Measurements from ENCODE around the gene BTBD19. TPM values are rescaled to one million over a fixed set of nuclear protein-coding genes. Genes with fewer than 3 reads are reported as not detected.

The BTBD19 gene
- total and polyA plus RNA-seq, 9 of the 15 experiments (the other 6 are each of a cell fraction or from before 2014, with no cell fraction given), result 0.22 to 2.0 (median 0.95) TPM

DNA sequence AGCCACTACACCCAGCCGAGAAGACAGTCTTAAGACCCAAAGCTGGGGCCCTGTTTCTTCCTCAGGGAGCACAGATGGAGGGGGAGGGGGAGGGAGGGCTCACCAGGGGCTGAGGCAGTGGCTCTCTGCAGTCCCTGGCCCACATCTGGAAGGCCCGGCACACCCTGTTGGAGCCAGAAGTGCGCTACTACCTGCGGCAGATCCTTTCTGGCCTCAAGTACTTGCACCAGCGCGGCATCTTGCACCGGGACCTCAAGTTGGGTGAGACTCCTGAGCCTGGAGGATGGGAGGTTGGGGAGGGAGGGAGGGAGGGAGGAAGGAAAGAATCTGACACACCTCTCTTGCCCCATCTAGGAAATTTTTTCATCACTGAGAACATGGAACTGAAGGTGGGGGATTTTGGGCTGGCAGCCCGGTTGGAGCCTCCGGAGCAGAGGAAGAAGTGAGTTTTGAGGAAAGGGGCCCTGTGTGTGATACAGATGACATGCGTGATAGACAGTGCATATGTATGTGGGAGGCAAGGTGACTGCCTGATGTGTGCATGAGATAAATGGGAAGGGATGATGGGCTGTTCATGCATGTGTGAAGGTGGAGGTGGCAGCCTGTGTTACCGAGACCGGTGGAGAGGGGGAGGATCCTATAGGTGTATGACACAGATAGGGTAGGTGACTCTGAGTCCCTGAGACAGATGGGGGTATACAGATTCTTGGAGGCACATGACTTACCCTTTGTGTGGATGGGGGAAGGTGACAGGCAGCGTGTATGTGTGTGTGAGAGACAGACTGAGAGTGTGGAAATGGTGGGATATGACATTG, 6.6 kb upstream of the BTBD19 start (continued):
- TF ChIP-seq ZNF586 (CRISPR knock-in tag; conservative IDR thresholded peaks at IDR 0.05) (no peak), ZNF224 (CRISPR knock-in tag; IDR thresholded peaks at IDR 0.05) (no peak), POLR2G (IDR thresholded peaks at IDR 0.05; ENCODE audit: low read depth, low read length) (no peak), SAP30 (IDR thresholded peaks at IDR 0.05; ENCODE audit: borderline replicate concordance, insufficient read depth, low read depth, low read length, poor library complexity, severe bottlenecking) (no peak), PHB2 (IDR thresholded peaks at IDR 0.05; ENCODE audit: low read depth) (no peak), NUFIP1 (IDR thresholded peaks at IDR 0.05; ENCODE audit: partially characterized antibody) (no peak), ZNF695 (CRISPR knock-in tag; IDR thresholded peaks at IDR 0.05) (no peak), NCOA2 (IDR thresholded peaks at IDR 0.05; ENCODE audit: partially characterized antibody in 2 of 2) (no peak), ZC3H4 (CRISPR knock-in tag; IDR thresholded peaks at IDR 0.05; ENCODE audit: borderline replicate concordance) (no peak), RBM22 (IDR thresholded peaks at IDR 0.05; ENCODE audit: low read depth, low read length, poor library complexity, severe bottlenecking) (no peak)
- TF ChIP-seq, protein P1, sequence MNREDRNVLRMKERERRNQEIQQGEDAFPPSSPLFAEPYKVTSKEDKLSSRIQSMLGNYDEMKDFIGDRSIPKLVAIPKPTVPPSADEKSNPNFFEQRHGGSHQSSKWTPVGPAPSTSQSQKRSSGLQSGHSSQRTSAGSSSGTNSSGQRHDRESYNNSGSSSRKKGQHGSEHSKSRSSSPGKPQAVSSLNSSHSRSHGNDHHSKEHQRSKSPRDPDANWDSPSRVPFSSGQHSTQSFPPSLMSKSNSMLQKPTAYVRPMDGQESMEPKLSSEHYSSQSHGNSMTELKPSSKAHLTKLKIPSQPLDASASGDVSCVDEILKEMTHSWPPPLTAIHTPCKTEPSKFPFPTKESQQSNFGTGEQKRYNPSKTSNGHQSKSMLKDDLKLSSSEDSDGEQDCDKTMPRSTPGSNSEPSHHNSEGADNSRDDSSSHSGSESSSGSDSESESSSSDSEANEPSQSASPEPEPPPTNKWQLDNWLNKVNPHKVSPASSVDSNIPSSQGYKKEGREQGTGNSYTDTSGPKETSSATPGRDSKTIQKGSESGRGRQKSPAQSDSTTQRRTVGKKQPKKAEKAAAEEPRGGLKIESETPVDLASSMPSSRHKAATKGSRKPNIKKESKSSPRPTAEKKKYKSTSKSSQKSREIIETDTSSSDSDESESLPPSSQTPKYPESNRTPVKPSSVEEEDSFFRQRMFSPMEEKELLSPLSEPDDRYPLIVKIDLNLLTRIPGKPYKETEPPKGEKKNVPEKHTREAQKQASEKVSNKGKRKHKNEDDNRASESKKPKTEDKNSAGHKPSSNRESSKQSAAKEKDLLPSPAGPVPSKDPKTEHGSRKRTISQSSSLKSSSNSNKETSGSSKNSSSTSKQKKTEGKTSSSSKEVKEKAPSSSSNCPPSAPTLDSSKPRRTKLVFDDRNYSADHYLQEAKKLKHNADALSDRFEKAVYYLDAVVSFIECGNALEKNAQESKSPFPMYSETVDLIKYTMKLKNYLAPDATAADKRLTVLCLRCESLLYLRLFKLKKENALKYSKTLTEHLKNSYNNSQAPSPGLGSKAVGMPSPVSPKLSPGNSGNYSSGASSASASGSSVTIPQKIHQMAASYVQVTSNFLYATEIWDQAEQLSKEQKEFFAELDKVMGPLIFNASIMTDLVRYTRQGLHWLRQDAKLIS (CRISPR knock-in tag; IDR thresholded peaks at IDR 0.05), result no peak
- TF ChIP-seq, protein P2, sequence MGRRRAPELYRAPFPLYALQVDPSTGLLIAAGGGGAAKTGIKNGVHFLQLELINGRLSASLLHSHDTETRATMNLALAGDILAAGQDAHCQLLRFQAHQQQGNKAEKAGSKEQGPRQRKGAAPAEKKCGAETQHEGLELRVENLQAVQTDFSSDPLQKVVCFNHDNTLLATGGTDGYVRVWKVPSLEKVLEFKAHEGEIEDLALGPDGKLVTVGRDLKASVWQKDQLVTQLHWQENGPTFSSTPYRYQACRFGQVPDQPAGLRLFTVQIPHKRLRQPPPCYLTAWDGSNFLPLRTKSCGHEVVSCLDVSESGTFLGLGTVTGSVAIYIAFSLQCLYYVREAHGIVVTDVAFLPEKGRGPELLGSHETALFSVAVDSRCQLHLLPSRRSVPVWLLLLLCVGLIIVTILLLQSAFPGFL (CRISPR knock-in tag; IDR thresholded peaks at IDR 0.05), result no peak
- TF ChIP-seq, protein P3, sequence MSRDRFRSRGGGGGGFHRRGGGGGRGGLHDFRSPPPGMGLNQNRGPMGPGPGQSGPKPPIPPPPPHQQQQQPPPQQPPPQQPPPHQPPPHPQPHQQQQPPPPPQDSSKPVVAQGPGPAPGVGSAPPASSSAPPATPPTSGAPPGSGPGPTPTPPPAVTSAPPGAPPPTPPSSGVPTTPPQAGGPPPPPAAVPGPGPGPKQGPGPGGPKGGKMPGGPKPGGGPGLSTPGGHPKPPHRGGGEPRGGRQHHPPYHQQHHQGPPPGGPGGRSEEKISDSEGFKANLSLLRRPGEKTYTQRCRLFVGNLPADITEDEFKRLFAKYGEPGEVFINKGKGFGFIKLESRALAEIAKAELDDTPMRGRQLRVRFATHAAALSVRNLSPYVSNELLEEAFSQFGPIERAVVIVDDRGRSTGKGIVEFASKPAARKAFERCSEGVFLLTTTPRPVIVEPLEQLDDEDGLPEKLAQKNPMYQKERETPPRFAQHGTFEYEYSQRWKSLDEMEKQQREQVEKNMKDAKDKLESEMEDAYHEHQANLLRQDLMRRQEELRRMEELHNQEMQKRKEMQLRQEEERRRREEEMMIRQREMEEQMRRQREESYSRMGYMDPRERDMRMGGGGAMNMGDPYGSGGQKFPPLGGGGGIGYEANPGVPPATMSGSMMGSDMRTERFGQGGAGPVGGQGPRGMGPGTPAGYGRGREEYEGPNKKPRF (IDR thresholded peaks at IDR 0.05; ENCODE audit: low read depth, low read length), result no peak
- TF ChIP-seq, protein P4, sequence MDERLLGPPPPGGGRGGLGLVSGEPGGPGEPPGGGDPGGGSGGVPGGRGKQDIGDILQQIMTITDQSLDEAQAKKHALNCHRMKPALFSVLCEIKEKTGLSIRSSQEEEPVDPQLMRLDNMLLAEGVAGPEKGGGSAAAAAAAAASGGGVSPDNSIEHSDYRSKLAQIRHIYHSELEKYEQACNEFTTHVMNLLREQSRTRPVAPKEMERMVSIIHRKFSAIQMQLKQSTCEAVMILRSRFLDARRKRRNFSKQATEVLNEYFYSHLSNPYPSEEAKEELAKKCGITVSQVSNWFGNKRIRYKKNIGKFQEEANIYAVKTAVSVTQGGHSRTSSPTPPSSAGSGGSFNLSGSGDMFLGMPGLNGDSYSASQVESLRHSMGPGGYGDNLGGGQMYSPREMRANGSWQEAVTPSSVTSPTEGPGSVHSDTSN (CRISPR knock-in tag; IDR thresholded peaks at IDR 0.05; ENCODE audit: low read depth), result no peak
- TF ChIP-seq, protein P4 (tag; conservative IDR thresholded peaks at IDR 0.05; ENCODE audit: low read depth), result no peak
- TF ChIP-seq, protein P5, sequence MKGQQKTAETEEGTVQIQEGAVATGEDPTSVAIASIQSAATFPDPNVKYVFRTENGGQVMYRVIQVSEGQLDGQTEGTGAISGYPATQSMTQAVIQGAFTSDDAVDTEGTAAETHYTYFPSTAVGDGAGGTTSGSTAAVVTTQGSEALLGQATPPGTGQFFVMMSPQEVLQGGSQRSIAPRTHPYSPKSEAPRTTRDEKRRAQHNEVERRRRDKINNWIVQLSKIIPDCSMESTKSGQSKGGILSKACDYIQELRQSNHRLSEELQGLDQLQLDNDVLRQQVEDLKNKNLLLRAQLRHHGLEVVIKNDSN (CRISPR knock-in tag; IDR thresholded peaks at IDR 0.05), result no peak; the same call in 1 of the 2 replicates

All from K562 (cell line).